AG10803 (cell line): ENCODE data around the gene SLC37A1.

Experiments used
- DNase-seq: peaks from one replicate; pipeline ENCODE4 v3.0.0; 2010; ENCODE audit warnings: low read depth
- H3K4me3 ChIP-seq: 2 replicates; pipeline ENCODE4 v1.5.1; 2011; ENCODE audit warnings: mild to moderate bottlenecking, low read length, control low read depth
- CTCF ChIP-seq: conservative IDR thresholded peaks from 2 replicates; pipeline ENCODE4 v1.5.1; 2011; ENCODE audit warnings: mild to moderate bottlenecking, low read length, control low read depth, inconsistent platforms

The SLC37A1 gene

GRCh38 chr21:42547001-42547905 is 33.6 kb downstream of the SLC37A1 start:
- DNase-seq, result no peak
- H3K4me3 ChIP-seq, result no peak overlapping the region
- TF ChIP-seq CTCF, result no peak

GRCh38 chr21:42547906-42548365 is 34.3 kb downstream of the SLC37A1 start:
- no peak overlapping the region for H3K4me3 ChIP-seq
- no peak for TF ChIP-seq CTCF
- no peak for DNase-seq

- no peak for TF ChIP-seq CTCF
- no peak overlapping the region for H3K4me3 ChIP-seq
- DNase-seq, result no peak
These were observed 35.2 kb downstream of the SLC37A1 start for GRCh38 chr21:42548687-42549406.

- no peak for DNase-seq
- TF ChIP-seq CTCF, result no peak
- no peak overlapping the region for H3K4me3 ChIP-seq
These were observed 37.2 kb downstream of the SLC37A1 start for GRCh38 chr21:42550817-42551216.

DNA sequence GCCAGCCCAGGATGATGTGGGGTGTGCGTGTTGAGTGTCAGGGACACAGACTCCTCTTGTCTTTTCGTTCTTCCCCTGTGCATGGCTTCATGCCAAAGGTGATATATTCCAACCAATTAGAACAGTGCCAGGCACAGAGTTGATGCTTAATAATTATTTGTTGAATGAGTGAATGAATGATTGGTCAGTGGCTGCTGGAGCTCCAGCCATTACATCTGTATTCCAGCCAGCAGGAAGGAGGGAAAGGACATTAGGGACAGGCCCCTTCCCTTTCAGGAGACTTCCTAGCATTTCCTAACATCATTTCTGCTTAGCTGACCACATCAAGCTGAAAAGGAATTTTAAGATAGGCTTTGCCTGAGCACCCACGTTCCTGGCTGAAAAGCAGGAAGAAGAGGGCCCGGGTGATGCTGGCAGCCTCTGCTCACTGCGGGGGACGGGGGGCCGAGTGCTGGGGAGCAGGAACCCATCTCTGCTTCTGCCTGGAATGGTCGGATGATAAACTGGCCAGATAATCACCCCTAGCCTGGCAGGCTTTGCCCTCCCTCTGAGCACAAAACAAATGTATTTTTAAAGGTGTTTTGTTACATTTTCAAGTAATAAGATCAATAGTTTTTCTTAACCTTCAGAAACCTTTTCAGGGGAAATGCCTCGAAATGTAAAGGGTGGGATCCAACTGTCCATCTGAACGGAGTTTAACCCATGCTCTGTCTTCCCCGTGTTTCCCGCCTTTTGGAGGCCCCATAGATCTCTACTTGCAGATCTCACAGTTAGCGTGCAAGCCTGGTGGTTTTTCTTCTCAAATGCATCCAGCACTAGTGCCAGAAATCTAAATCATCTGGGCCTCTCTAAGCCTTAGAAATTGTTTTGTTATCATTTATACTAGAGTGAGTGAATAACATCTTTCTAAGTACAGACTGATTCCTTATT is 39.0 kb downstream of the SLC37A1 start:
- H3K4me3 ChIP-seq, result no peak overlapping the region
- no peak for TF ChIP-seq CTCF
- DNase-seq, result no peak

GRCh38 chr21:42553435-42553834 is 39.8 kb downstream of the SLC37A1 start:
- TF ChIP-seq CTCF, result no peak
- H3K4me3 ChIP-seq, result no peak overlapping the region
- DNase-seq, result no peak
